IPS DF 6.9 (cell line): ENCODE data around the gene METTL1.

Experiments used
- DNase-seq: peaks from one replicate; pipeline ENCODE4 v3.0.0-alpha.2; 2013; ENCODE audit warnings: low read depth, low spot score
- H3K27ac ChIP-seq: one replicate; pipeline ENCODE4 v1.5.1; 2013; ENCODE audit warnings: low read length, control low read depth
- H3K27me3 ChIP-seq: 2 replicates; pipeline ENCODE4 v1.6.1; 2013; ENCODE audit warnings: mild to moderate bottlenecking, low read length; ENCODE audit not compliant: control insufficient read depth, insufficient read depth
- H3K36me3 ChIP-seq: 2 replicates; pipeline ENCODE4 v1.6.1; 2013; ENCODE audit warnings: low read length; ENCODE audit not compliant: control insufficient read depth, insufficient read depth
- H3K4me1 ChIP-seq: 2 replicates; pipeline ENCODE4 v1.6.1; 2013; ENCODE audit warnings: low read length; ENCODE audit not compliant: control insufficient read depth, insufficient read depth
- H3K4me3 ChIP-seq: 2 replicates; pipeline ENCODE4 v1.5.1; 2013; ENCODE audit warnings: mild to moderate bottlenecking, low read length
- H3K9me3 ChIP-seq: 2 replicates; pipeline ENCODE4 v1.6.1; 2013; ENCODE audit warnings: low read length, inconsistent platforms; ENCODE audit not compliant: control insufficient read depth, insufficient read depth
- WGBS: extraction: QIAGEN DNeasy Blood & Tissue Kit; methylation state at CpG from one replicate; pipeline ENCODE4 v1.1.7; 2013; ENCODE audit warnings: mixed read lengths, missing lambda C conversion rate; ENCODE audit not compliant: insufficient read length, insufficient coverage; 5-methylcytosine and 5-hydroxymethylcytosine counted together

The METTL1 gene

GRCh38 chr12:57754411-57755193, 17.3 kb downstream of the METTL1 start, which contains the start of gene MARCHF9:
MARCHF9 (plus strand) TSS chr12:57755103; CDS start chr12:57755529, 426 bp downstream.
- DNase-seq: no peak
- peaks cover 9% of the 10 kb centered on the region for H3K27me3 ChIP-seq
- H3K4me3 ChIP-seq: peak within 1 kb of the TSS; percentile 77; the same call in 1 of the 2 replicates
- peaks cover 4% of the 10 kb centered on the region; the same call in 1 of the 2 replicates for H3K36me3 ChIP-seq
- H3K27ac ChIP-seq: no peak within 1 kb of the TSS
- WGBS: no CpG with 5 or more reads among the region's 41 CpGs
- no peaks in the 10 kb centered on the region for H3K9me3 ChIP-seq
- peaks cover 1% of the 10 kb centered on the region; the same call in 1 of the 2 replicates for H3K4me1 ChIP-seq

- Histone ChIP-seq H3K36me3 (peaks cover 7% of the 10 kb centered on the region; the same call in 1 of the 2 replicates), H3K27ac (no peak overlapping the region), H3K27me3 (peaks cover 9% of the 10 kb centered on the region), H3K9me3 (no peaks in the 10 kb centered on the region), H3K4me1 (peaks cover 1% of the 10 kb centered on the region; the same call in 1 of the 2 replicates), H3K4me3 (no peak overlapping the region)
- DNase-seq: no peak
- WGBS: no CpG with 5 or more reads among the region's 1 CpG
These were observed 18.1 kb downstream of the METTL1 start for GRCh38 chr12:57753756-57754337.

GRCh38 chr12:57752668-57753000, 19.3 kb downstream of the METTL1 start:
- peaks cover 1% of the 10 kb centered on the region; the same call in 1 of the 2 replicates for H3K4me1 ChIP-seq
- H3K9me3 ChIP-seq: no peaks in the 10 kb centered on the region
- DNase-seq: no peak
- H3K27me3 ChIP-seq: peaks cover 9% of the 10 kb centered on the region
- H3K36me3 ChIP-seq: peaks cover 10% of the 10 kb centered on the region; the same call in 1 of the 2 replicates
- WGBS: no CpG with 5 or more reads among the region's 5 CpGs
- no peak overlapping the region for H3K27ac ChIP-seq
- no peak overlapping the region for H3K4me3 ChIP-seq

- Histone ChIP-seq H3K27me3 (peaks cover 9% of the 10 kb centered on the region), H3K9me3 (no peaks in the 10 kb centered on the region), H3K4me3 (peak within 1 kb of the TSS; percentile 95), H3K27ac (no peak within 1 kb of the TSS), H3K4me1 (peaks cover 1% of the 10 kb centered on the region; the same call in 1 of the 2 replicates), H3K36me3 (peaks cover 10% of the 10 kb centered on the region; the same call in 1 of the 2 replicates)
- WGBS: no CpG with 5 or more reads among the region's 58 CpGs
- DNase-seq: peak; percentile 99
These were observed 19.9 kb downstream of the METTL1 start, which contains the start of gene CDK4 for GRCh38 chr12:57751788-57752667. CDK4 (minus strand) TSS chr12:57752310; CDS start chr12:57751717, 593 bp downstream.

- no CpG with 5 or more reads among the region's 8 CpGs for WGBS
These were observed 20.5 kb downstream of the METTL1 start for GRCh38 chr12:57751432-57751787.

GRCh38 chr12:57750561-57751431, 21.1 kb downstream of the METTL1 start:
- peaks cover under 1% of the 10 kb centered on the region; the same call in 1 of the 2 replicates for H3K27me3 ChIP-seq
- peaks cover 13% of the 10 kb centered on the region; the same call in 1 of the 2 replicates for H3K36me3 ChIP-seq
- WGBS: no CpG with 5 or more reads among the region's 15 CpGs
- DNase-seq: no peak
- peaks cover 1% of the 10 kb centered on the region; the same call in 1 of the 2 replicates for H3K4me1 ChIP-seq
- no peak overlapping the region for H3K27ac ChIP-seq
- no peaks in the 10 kb centered on the region for H3K9me3 ChIP-seq
- H3K4me3 ChIP-seq: peak overlapping the region; percentile 95; the same call in 1 of the 2 replicates

More at GRCh38 chr12:57751432-57751787, 20.5 kb downstream of the METTL1 start:
- no peak for DNase-seq
- peaks cover 6% of the 10 kb centered on the region for H3K27me3 ChIP-seq
- H3K36me3 ChIP-seq: peaks cover 13% of the 10 kb centered on the region; the same call in 1 of the 2 replicates
- H3K9me3 ChIP-seq: no peaks in the 10 kb centered on the region
- no peak overlapping the region for H3K27ac ChIP-seq
- peaks cover 1% of the 10 kb centered on the region; the same call in 1 of the 2 replicates for H3K4me1 ChIP-seq
- H3K4me3 ChIP-seq: peak overlapping the region; percentile 95; the same call in 1 of the 2 replicates

GRCh38 chr12:57749061-57749460, 22.8 kb downstream of the METTL1 start:
- no peak for DNase-seq
- H3K27ac ChIP-seq: no peak overlapping the region
- H3K4me1 ChIP-seq: peaks cover 3% of the 10 kb centered on the region
- H3K9me3 ChIP-seq: no peaks in the 10 kb centered on the region
- no peaks in the 10 kb centered on the region for H3K27me3 ChIP-seq
- H3K36me3 ChIP-seq: peaks cover 13% of the 10 kb centered on the region; the same call in 1 of the 2 replicates
- no peak overlapping the region for H3K4me3 ChIP-seq
- no CpG with 5 or more reads among the region's 5 CpGs for WGBS

GRCh38 chr12:57746025-57746424, 25.9 kb downstream of the METTL1 start:
- Histone ChIP-seq H3K27me3 (peaks cover 2% of the 10 kb centered on the region; the same call in 1 of the 2 replicates), H3K9me3 (no peaks in the 10 kb centered on the region), H3K4me3 (no peak overlapping the region), H3K36me3 (peaks cover 13% of the 10 kb centered on the region; the same call in 1 of the 2 replicates), H3K4me1 (peaks cover 2% of the 10 kb centered on the region), H3K27ac (no peak overlapping the region)
- no CpG with 5 or more reads among the region's 3 CpGs for WGBS
- DNase-seq: no peak

GRCh38 chr12:57745485-57745881, 26.4 kb downstream of the METTL1 start:
- H3K27me3 ChIP-seq: peaks cover 7% of the 10 kb centered on the region; the same call in 1 of the 2 replicates
- no peak for DNase-seq
- H3K4me3 ChIP-seq: peak overlapping the region; percentile 78; the same call in 1 of the 2 replicates
- peaks cover 1% of the 10 kb centered on the region; the same call in 1 of the 2 replicates for H3K4me1 ChIP-seq
- peaks cover 10% of the 10 kb centered on the region; the same call in 1 of the 2 replicates for H3K36me3 ChIP-seq
- no peaks in the 10 kb centered on the region for H3K9me3 ChIP-seq
- no CpG with 5 or more reads among the region's 8 CpGs for WGBS
- no peak overlapping the region for H3K27ac ChIP-seq
